ENCODE data around the gene LNPK. TPM values are rescaled to one million over a fixed set of nuclear protein-coding genes. Genes with fewer than 3 reads are reported as not detected.
"Not testable (repeated sequence)": the region's sequence is repeated elsewhere in the genome, so short reads cannot be mapped to it uniquely, and the experiment has no call there.

The LNPK gene
- total RNA-seq, 2 donors from 2014 or later = 13.5 to 25.5 TPM

- Histone ChIP-seq H3K27me3 (replicated peaks; ENCODE audit: insufficient read depth) (no peaks in the 10 kb centered on the region), H3K27ac (no peak overlapping the region), H3K36me3 (no peaks in the 10 kb centered on the region), H3K4me3 (no peak overlapping the region), H3K4me1 (ENCODE audit: control insufficient read depth in 1 of 2, low read depth in 2 of 2) (no peaks in the 10 kb centered on the region), H3K9me3 (no peaks in the 10 kb centered on the region)
- DNase-seq (ENCODE audit: low spot score) (no peak), ATAC-seq (ENCODE audit: insufficient number of reproducible peaks, low FRiP score, low read depth) (no peak)
- TF ChIP-seq CTCF (IDR thresholded peaks at IDR 0.05) = no peak
Measured at GRCh38 chr2:175914846-175915245, 87.2 kb downstream of the LNPK start.

GRCh38 chr2:175913849-175914743 lies 88.0 kb downstream of the LNPK start:
- not testable (repeated sequence) for H3K4me1 ChIP-seq (ENCODE audit: control insufficient read depth in 1 of 2, low read depth in 2 of 2); DNase-seq (ENCODE audit: low spot score); H3K9me3 ChIP-seq; H3K27me3 ChIP-seq (replicated peaks; ENCODE audit: insufficient read depth); H3K27ac ChIP-seq; ATAC-seq (ENCODE audit: insufficient number of reproducible peaks, low FRiP score, low read depth); H3K36me3 ChIP-seq; H3K4me3 ChIP-seq

GRCh38 chr2:175913267-175913666 lies 88.8 kb downstream of the LNPK start:
- not testable (repeated sequence) for H3K27ac ChIP-seq; H3K9me3 ChIP-seq; ATAC-seq (ENCODE audit: insufficient number of reproducible peaks, low FRiP score, low read depth); H3K4me3 ChIP-seq; DNase-seq (ENCODE audit: low spot score); H3K4me1 ChIP-seq (ENCODE audit: control insufficient read depth in 1 of 2, low read depth in 2 of 2); H3K27me3 ChIP-seq (replicated peaks; ENCODE audit: insufficient read depth); H3K36me3 ChIP-seq

- Histone ChIP-seq H3K27me3 (replicated peaks; ENCODE audit: insufficient read depth) (no peaks in the 10 kb centered on the region), H3K4me1 (ENCODE audit: control insufficient read depth in 1 of 2, low read depth in 2 of 2) (peaks cover 13 to 16% of the 10 kb centered on the region in 2 donors), H3K4me3 (peak overlapping the region; percentile 31), H3K9me3 (no peaks in the 10 kb centered on the region), H3K27ac (peak overlapping the region in 1 of 2 donors; percentile 26), H3K36me3 (no peaks in the 10 kb centered on the region)
- TF ChIP-seq CTCF (IDR thresholded peaks at IDR 0.05) = no peak
- ATAC-seq (ENCODE audit: insufficient number of reproducible peaks, low FRiP score, low read depth) = no peak
- DNase-seq (ENCODE audit: low spot score) = no peak
Measured at GRCh38 chr2:175904035-175904434, 98.0 kb downstream of the LNPK start.

GRCh38 chr2:175903384-175903936 lies 98.6 kb downstream of the LNPK start:
- H3K9me3 ChIP-seq = no peaks in the 10 kb centered on the region
- peaks cover 13 to 16% of the 10 kb centered on the region in 2 donors for H3K4me1 ChIP-seq (ENCODE audit: control insufficient read depth in 1 of 2, low read depth in 2 of 2)
- H3K27me3 ChIP-seq (replicated peaks; ENCODE audit: insufficient read depth) = no peaks in the 10 kb centered on the region
- no peak for TF ChIP-seq CTCF (IDR thresholded peaks at IDR 0.05)
- DNase-seq (ENCODE audit: low spot score) (no peak), ATAC-seq (ENCODE audit: insufficient number of reproducible peaks, low FRiP score, low read depth) (peak; percentile 44)
- H3K36me3 ChIP-seq = no peaks in the 10 kb centered on the region
- H3K4me3 ChIP-seq = no peak overlapping the region
- H3K27ac ChIP-seq = peak overlapping the region in 1 of 2 donors; percentile 26

- ATAC-seq (ENCODE audit: insufficient number of reproducible peaks, low FRiP score, low read depth); H3K27ac ChIP-seq; H3K4me1 ChIP-seq (ENCODE audit: control insufficient read depth in 1 of 2, low read depth in 2 of 2); H3K36me3 ChIP-seq; H3K27me3 ChIP-seq (replicated peaks; ENCODE audit: insufficient read depth); DNase-seq (ENCODE audit: low spot score); H3K9me3 ChIP-seq; H3K4me3 ChIP-seq: not testable (repeated sequence)
Measured at GRCh38 chr2:175895957-175896356, 106.1 kb downstream of the LNPK start.

Data from thoracic aorta (tissue), 2 donors.